SU-DHL-6 (cell line): ENCODE data around the gene ZNF292.

ENCODE experiments used
- H2AFZ ChIP-seq: fragments of 200-600 bp; sonication (generic); 2 replicates; pipeline ENCODE4 v1.6.1; 2014; ENCODE audit warnings: low read depth, mild to moderate bottlenecking, moderate library complexity, mixed read lengths, antibody characterized with exemption, low read length; ENCODE audit not compliant: severe bottlenecking
- H3F3A ChIP-seq: fragments of 200-600 bp; shearing (Covaris generic); 2 replicates; pipeline ENCODE4 v1.6.0; 2016; ENCODE audit warnings: antibody characterized with exemption, mild to moderate bottlenecking; ENCODE audit not compliant: insufficient read depth
- H3K27ac ChIP-seq: fragments of 200-600 bp; sonication (generic); 2 replicates; pipeline ENCODE4 v1.5.1; 2016; ENCODE audit warnings: low read depth, mild to moderate bottlenecking, low read length, moderate library complexity, mixed read lengths
- H3K27me3 ChIP-seq: fragments of 200-600 bp; sonication (generic), shearing (Covaris generic); 2 replicates; pipeline ENCODE4 v1.6.0; 2014; ENCODE audit warnings: mild to moderate bottlenecking, low read length
- H3K36me3 ChIP-seq: fragments of 200-600 bp; sonication (generic); 2 replicates; pipeline ENCODE4 v1.6.1; 2014; ENCODE audit warnings: mild to moderate bottlenecking, low read length, mixed read lengths
- H3K4me2 ChIP-seq: fragments of 300-600, 200-600 bp; shearing (Covaris generic), sonication (generic); 2 replicates; pipeline ENCODE4 v1.6.0; 2014; ENCODE audit warnings: low read length, low read depth, mild to moderate bottlenecking; ENCODE audit not compliant: poor library complexity, severe bottlenecking
- H3K4me3 ChIP-seq: fragments of 200-600 bp; sonication (generic); 2 replicates; pipeline ENCODE4 v1.5.1; 2014; ENCODE audit warnings: antibody characterized with exemption, low read length, mild to moderate bottlenecking, mixed read lengths; ENCODE audit not compliant: insufficient read depth, poor library complexity, severe bottlenecking
- H3K79me2 ChIP-seq: fragments of 200-600 bp; sonication (generic); 2 replicates; pipeline ENCODE4 v1.6.1; 2014; ENCODE audit warnings: mild to moderate bottlenecking, low read length, moderate library complexity; ENCODE audit not compliant: insufficient read depth
- H3K9ac ChIP-seq: fragments of 200-600 bp; sonication (generic); 2 replicates; pipeline ENCODE4 v1.7.0; 2014; ENCODE audit warnings: mild to moderate bottlenecking, low read length
- H3K9me2 ChIP-seq: fragments of 200-600 bp; sonication (generic); replicated peaks from 2 replicates; pipeline ENCODE4 v1.6.1; 2014; ENCODE audit warnings: low read length; ENCODE audit not compliant: insufficient read depth
- H3K9me3 ChIP-seq: fragments of 200-600 bp; sonication (generic); 2 replicates; pipeline ENCODE4 v1.6.1; 2014; ENCODE audit warnings: low read length, mixed read lengths; ENCODE audit not compliant: insufficient read depth
- H4K20me1 ChIP-seq: fragments of 200-600 bp; sonication (generic); 2 replicates; pipeline ENCODE4 v1.6.1; 2014; ENCODE audit warnings: low read depth, mild to moderate bottlenecking, antibody characterized with exemption, low read length, moderate library complexity, mixed read lengths
- EZH2phosphoT487 ChIP-seq: fragments of 200-600 bp; sonication (generic), shearing (Covaris generic); conservative IDR thresholded peaks from 2 replicates; pipeline ENCODE4 v1.6.1; 2018; ENCODE audit warnings: mild to moderate bottlenecking, antibody characterized with exemption, low read length, moderate library complexity, mixed read lengths
- TF ChIP-seq, protein P1 (sequence below): fragments of 200-600 bp; sonication (generic); IDR thresholded peaks from one replicate; pipeline ENCODE4 v1.5.1; 2017; ENCODE audit warnings: antibody characterized with exemption, mild to moderate bottlenecking, low read length, moderate library complexity; ENCODE audit not compliant: insufficient read depth, poor library complexity, severe bottlenecking

The ZNF292 gene

DNA sequence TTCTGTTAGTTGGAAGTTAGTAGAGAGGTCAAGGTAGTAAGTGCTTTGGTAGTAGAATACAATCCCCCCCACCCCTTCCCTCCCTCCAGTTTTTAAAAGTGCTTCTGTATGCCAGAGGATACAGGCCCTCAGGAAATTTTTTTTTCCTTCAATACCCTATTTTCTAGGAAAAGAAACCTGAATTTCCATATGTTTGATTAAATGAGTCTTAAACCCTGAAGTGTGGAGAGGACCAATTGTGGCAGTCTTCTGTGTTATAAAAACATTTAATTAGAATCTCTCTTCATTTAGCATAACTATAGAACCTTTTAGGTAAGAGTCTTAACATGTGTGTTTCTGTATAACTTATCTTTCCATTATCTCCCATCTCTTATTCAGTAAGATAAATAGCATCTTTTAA, 59.5 kb downstream of the ZNF292 start:
- peaks cover 36% of the 10 kb centered on the region for H3K36me3 ChIP-seq
- no peak overlapping the region for H2AFZ ChIP-seq
- H3K4me2 ChIP-seq, result no peak overlapping the region
- peaks cover 53% of the 10 kb centered on the region for H3K79me2 ChIP-seq
- no peak overlapping the region for H3K27ac ChIP-seq
- H3F3A ChIP-seq, result peaks cover 6% of the 10 kb centered on the region; the same call in 1 of the 2 replicates
- TF ChIP-seq EZH2phosphoT487, result no peak
- TF ChIP-seq, protein P1, sequence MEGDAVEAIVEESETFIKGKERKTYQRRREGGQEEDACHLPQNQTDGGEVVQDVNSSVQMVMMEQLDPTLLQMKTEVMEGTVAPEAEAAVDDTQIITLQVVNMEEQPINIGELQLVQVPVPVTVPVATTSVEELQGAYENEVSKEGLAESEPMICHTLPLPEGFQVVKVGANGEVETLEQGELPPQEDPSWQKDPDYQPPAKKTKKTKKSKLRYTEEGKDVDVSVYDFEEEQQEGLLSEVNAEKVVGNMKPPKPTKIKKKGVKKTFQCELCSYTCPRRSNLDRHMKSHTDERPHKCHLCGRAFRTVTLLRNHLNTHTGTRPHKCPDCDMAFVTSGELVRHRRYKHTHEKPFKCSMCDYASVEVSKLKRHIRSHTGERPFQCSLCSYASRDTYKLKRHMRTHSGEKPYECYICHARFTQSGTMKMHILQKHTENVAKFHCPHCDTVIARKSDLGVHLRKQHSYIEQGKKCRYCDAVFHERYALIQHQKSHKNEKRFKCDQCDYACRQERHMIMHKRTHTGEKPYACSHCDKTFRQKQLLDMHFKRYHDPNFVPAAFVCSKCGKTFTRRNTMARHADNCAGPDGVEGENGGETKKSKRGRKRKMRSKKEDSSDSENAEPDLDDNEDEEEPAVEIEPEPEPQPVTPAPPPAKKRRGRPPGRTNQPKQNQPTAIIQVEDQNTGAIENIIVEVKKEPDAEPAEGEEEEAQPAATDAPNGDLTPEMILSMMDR, result no peak
- H3K9me2 ChIP-seq, result no peaks in the 10 kb centered on the region
- H4K20me1 ChIP-seq, result peaks cover 20% of the 10 kb centered on the region
- H3K4me3 ChIP-seq, result no peak overlapping the region
- H3K27me3 ChIP-seq, result no peaks in the 10 kb centered on the region
- no peak overlapping the region for H3K9ac ChIP-seq
- no peaks in the 10 kb centered on the region for H3K9me3 ChIP-seq

DNA sequence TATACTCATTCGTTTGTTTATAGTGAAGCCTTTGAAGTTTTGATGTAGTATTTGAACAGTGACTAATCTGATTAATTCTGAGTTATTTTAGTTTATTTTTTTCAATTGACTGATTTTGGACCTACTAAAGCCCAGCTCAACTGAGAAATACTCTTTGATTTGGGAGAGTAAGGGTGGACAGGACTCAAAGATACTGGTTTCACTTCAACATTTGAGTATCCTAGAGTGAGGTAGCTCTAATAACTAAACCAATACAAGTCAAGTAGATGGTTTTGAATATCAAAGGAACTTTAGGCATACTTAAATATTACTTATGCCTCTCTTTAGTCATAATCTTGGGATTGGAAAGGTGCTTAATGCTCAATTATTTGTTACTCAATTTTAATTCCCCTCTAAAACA, 65.6 kb downstream of the ZNF292 start:
- H3K9me3 ChIP-seq, result no peaks in the 10 kb centered on the region
- H3K36me3 ChIP-seq, result peaks cover 76% of the 10 kb centered on the region
- no peaks in the 10 kb centered on the region for H3K9me2 ChIP-seq
- H3K9ac ChIP-seq, result no peak overlapping the region
- no peak overlapping the region for H3K27ac ChIP-seq
- H3K4me3 ChIP-seq, result no peak overlapping the region
- TF ChIP-seq, protein P1, result no peak
- TF ChIP-seq EZH2phosphoT487, result no peak
- 0 out of 2 replicates have a peak, but pooled peaks cover 4% of the 10 kb centered on the region for H4K20me1 ChIP-seq
- no peaks in the 10 kb centered on the region for H3K79me2 ChIP-seq
- peaks cover 16% of the 10 kb centered on the region; the same call in 1 of the 2 replicates for H3F3A ChIP-seq
- H3K27me3 ChIP-seq, result no peaks in the 10 kb centered on the region
- no peak overlapping the region for H3K4me2 ChIP-seq
- no peak overlapping the region for H2AFZ ChIP-seq

DNA sequence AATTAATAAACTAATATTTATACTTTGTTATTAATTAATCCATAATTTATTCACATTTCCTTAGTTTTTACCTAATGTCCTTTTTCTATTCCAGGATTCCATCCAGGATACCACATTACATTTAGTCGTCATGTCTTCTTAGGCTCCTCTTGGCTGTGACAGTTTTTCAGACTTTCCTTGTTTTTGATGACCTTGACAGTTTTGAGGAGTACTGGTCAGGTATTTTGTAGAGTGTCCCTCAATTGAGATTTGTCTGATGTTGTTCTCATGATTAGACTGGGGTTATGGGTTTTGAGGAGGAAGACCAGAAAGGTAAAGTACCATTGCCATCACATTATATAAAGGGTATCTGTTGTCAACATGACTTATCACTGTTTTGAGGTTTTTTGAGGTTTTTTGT, 67.3 kb downstream of the ZNF292 start:
- H3K9ac ChIP-seq, result no peak overlapping the region
- H3K9me3 ChIP-seq, result no peaks in the 10 kb centered on the region
- no peaks in the 10 kb centered on the region for H4K20me1 ChIP-seq
- H3K27ac ChIP-seq, result no peak overlapping the region
- no peak overlapping the region for H3K4me3 ChIP-seq
- H3K36me3 ChIP-seq, result peaks cover 62% of the 10 kb centered on the region
- H3K79me2 ChIP-seq, result no peaks in the 10 kb centered on the region
- 0 out of 2 replicates have a peak, but pooled peaks cover 15% of the 10 kb centered on the region for H3F3A ChIP-seq
- H3K9me2 ChIP-seq, result no peaks in the 10 kb centered on the region
- no peak overlapping the region for H2AFZ ChIP-seq
- TF ChIP-seq, protein P1, result no peak
- no peak for TF ChIP-seq EZH2phosphoT487
- H3K4me2 ChIP-seq, result no peak overlapping the region
- H3K27me3 ChIP-seq, result no peaks in the 10 kb centered on the region
